Esophagus muscularis mucosa (tissue), 4 donors: ENCODE data around the gene PLEKHG4.

Source experiments
- CTCF ChIP-seq, 3 experiments: fragments of 200-600 bp in 2 of 3; fragments of 450-650 bp in 1 of 3; sonication (generic) in 2 of 3; IDR thresholded peaks; one replicate each; pipeline ENCODE4 v1.5.1; 2017 to 2019; ENCODE audit warnings: antibody characterized with exemption in 3 of 3, mild to moderate bottlenecking in 2 of 3, moderate library complexity in 1 of 3
- EP300 ChIP-seq: sonication (generic); formaldehyde crosslinking; IDR thresholded peaks from one replicate; pipeline ENCODE4 v1.6.1; 2017; ENCODE audit warnings: antibody characterized with exemption
- POLR2A ChIP-seq: fragments of 450-650 bp; IDR thresholded peaks from one replicate; pipeline ENCODE4 v1.6.1; 2017; ENCODE audit warnings: antibody characterized with exemption, moderate library complexity, mild to moderate bottlenecking, low read depth

- TF ChIP-seq POLR2A (no peak), EP300 (no peak), CTCF (IDR thresholded peaks at IDR 0.05) (no peak)
Observed at GRCh38 chr16:67258161-67258835, 21.0 kb upstream of the PLEKHG4 start.
